GM18498 (cell line): ENCODE measurements around the gene C1orf94.
"Not testable (repeated sequence)": the region's sequence is repeated elsewhere in the genome, so short reads cannot be mapped to it uniquely, and the experiment has no call there.

ENCODE experiments used
- ATAC-seq: cut with Tn5 transposase; IDR thresholded peaks from one replicate; pipeline ENCODE4 v1.9.1; 2021; ENCODE audit warnings: mild to moderate bottlenecking, moderate library complexity; ENCODE audit not compliant: unreplicated experiment

The C1orf94 gene

DNA sequence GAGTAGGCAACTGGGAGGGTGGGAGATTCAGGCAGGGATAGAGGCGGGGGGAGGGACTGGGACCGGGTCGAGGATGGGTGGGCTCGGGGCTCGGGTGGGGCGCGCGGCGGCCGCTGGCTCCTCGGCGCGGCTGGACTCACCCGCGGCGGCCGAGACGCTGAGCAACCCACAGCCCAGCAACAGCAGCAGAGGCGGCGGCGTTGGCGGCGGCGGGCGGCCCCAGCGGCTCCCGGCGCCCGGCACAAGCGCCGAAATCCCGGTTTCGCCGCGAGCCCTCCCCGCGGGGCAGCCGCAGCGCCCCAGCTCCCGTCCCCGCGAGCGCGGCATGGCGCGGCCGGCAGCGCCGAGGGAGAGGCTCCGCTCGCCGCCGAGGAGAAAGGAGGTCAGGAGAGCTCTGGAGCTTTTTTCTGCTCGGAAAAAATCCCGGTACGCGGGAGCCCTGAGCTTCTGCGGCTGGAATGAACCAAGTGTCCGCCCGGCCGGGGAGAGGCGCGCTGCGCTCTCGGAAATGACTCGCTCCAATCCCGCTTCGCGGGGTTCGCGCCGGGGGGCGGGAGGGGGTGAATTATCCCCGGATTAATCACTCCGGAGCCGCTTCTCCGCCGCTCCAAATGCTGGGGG, 11.8 kb upstream of the C1orf94 start, which contains the start of gene CSMD2:
TSS of gene CSMD2 (minus strand) at position 460 of the 621 bp plus-strand sequence. CDS start at position 327, 133 bp downstream.
- ATAC-seq, result no peak

DNA sequence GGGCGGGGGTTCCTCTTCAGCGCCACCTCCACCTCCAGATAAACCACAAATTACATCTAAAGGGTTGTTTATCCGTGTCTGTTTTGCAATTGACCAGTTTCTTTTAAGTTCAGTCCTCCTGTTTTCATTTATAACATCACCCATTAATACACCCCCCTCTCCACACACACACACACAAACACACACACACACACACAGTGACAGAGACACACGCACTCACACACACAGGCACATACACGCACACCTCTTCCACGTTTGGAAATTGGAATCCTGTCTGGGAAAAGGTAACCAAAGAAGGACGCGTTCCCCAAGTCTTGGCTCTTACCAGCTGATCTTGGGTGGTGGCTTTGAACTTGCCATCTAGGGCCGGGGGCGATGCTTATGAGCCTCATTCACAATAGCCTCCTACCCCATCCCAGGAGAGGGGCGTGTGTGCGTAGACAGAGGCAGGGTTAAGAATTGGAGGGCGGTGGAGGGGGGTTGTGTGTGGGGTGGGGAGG, 11.2 kb upstream of the C1orf94 start:
- ATAC-seq, result no peak

DNA sequence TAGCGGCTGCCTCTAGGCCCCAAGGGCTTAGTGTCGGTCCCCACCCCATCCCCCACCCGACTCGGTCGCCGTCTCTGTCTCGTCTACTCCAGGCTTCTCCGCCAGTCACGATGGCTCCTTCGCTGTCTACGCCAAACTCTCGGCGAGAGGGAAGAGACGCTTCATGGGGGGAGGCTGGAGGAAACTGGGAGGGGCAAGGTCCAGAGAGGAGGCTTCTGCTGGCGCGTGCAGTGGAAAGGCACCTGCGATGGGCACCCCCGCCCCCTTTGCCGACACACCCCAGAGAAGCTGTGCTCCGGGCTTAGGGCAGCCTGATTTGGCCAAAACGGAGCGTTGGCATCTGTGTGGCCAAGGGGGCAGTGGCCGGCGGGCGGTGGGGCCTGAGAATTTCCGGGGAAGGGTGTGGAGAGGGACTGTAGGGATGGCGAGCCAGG, 10.5 kb upstream of the C1orf94 start:
- ATAC-seq, result no peak

DNA sequence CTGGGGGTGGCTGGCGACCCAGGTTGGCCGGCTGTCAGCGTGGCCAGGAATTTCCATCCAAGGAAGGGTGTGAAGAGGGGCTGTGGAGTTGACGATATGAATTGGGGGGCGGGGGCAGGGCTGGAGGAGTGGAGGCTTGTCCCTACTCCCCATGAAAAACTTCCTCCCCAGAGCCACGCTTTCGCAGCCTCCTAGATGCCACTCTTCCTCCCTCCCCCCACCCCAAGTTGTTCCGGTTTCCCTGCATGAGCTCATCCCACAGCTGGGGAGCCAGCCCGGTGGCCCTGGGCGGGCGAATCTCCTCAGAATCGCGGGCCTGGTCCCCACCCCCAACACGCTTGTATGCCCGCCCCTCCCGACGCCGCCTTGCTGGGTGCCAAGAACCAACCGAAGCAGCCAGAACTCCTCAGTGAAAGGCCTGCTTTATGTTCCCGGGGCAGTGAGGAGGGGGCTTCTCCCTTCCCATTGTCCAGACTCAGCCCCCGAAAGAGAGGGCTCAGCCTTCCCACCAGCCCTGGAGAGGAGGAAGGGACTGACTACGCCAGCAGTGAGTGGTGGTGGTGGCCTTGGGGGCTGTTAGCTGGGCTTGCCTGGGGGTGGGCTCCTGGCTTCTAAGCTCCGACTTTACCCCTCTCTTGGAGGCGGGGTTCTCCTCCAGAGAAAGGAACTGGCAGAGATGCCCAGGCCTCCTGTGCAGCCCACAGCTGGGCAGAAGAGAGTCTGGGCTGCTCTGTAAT, 9.9 kb upstream of the C1orf94 start:
- ATAC-seq, result no peak

DNA sequence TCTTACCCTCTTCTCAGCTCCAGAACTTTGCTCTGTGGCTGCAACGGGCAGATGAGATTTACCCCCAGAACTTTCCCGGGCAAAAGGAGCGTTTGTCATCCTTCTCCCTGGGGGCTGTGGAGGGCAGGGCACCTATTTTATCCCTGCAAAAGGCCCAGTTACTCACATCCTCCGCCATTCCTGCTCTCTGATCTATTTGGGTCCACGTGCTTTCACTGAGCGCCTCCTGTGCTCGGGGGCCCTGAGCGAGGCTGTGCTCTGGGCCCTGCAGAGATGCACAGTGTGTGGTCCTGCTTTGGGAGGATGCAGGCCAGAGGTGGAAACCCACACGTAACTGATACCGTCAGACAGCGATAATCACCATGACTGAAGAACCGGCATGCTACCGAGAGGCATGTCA, 9.3 kb upstream of the C1orf94 start:
- no peak for ATAC-seq

DNA sequence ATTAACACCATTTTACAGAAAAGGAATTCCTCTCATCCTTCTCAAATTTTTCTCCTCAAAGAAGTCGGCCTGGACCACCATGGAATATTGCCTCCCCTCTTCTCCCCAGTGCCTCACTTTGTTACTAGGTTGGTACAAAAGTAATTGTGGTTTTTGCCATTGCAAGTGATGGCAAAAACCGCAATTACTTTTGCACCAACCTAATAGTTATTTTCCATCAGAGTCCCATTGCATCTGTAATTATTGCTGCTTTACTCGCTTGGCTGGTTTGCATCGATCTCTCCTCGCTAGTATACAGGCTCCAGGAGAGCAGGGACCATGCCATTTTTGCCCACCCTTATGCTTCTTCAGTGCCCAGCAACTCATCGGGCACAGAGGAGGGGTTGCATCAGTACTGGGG, 963 bp upstream of the C1orf94 start:
- ATAC-seq, result no peak

DNA sequence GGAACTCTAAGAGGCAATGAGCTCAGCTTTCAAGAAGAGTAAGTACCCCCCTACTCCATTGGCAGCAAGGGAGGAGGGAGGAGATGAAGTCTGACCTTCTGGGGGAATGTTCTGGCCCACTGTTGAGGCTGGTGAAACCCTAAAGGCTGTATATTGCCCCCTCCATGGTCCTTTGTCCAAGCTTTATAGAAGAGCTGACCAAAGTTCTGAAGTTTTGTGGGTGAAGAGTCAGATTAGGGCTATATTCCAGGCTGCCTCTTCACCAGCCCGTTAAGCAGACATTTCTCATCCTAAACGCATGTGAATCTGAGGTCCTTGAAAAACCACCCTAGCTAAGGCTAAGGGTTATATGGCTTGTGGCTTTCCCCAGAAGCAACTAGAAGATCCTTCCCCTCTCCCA, 1.4 kb downstream of the C1orf94 start:
- no peak for ATAC-seq

DNA sequence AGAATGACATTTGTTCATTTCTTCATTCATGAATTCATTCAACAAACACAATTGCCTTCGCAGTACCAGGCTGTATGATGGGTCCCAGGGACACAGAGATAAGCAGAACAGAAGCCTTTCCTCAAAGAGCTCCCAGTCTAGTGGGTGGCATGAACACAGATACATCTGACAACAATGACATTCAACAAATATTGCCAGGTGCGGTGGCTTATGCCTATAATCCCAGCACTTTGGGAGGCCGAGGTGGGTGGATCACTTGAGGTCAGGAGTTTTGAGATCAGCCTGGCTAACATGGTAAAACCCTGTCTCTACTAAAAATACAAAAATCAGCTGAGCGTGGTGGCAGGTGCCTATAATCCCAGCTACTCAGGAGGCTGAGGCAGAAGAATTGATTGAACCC, 6.7 kb downstream of the C1orf94 start:
- not testable (repeated sequence) for ATAC-seq

DNA sequence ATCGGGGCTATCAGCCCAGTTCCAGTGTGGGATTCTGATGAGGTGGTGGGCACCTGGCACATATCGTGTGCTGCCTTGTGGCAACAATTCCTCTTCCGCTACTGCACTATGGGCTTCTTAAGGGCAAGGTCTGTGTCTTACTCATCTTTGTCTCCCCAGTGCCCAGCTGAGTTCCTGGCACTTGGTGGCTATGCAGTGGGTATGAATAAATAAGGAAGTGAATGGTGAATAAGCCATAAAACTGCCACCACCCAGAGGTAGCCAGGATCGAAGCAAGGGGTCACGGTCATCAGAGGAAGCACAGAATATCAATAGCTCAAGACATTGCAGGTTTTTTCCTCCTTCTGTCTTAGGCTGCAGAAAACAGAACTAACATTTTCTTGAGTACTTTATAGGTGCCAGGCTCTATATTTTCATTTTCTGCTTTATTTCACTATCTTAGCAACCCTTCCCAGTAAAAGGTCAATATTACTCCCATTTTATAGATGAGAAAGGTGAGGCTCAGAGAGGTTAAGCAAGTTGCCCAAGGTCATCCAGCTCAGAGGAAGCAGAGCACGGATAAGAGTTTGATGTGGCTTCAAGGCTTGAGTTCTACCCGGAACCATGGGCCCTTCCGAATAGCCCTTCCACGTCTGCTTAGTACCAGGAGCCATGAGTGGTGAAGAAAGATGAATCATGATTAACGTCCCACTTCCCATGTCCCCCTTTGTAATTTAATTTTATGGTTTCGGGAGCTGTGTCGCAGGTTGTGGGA, 10.2 kb downstream of the C1orf94 start:
- no peak for ATAC-seq

DNA sequence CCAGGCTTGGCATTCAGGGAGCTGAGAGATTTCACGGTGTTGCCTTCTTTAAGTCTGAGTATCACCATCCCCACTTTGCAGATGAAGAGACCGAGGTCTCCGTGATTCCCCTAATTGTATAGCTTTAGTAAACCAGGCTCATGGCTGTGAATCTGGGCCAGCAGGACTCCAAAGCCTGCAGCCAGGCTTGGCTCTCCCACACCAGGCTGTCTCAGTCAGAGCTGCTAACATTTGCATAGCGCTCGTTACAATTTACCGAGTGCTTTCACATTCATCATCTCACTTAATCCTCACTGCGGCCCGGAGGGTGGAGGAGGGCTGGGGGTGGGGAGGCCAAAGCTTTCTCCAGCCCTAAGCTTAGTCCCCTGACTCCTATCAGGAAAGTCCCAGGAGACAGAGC, 11.7 kb downstream of the C1orf94 start:
- no peak for ATAC-seq

DNA sequence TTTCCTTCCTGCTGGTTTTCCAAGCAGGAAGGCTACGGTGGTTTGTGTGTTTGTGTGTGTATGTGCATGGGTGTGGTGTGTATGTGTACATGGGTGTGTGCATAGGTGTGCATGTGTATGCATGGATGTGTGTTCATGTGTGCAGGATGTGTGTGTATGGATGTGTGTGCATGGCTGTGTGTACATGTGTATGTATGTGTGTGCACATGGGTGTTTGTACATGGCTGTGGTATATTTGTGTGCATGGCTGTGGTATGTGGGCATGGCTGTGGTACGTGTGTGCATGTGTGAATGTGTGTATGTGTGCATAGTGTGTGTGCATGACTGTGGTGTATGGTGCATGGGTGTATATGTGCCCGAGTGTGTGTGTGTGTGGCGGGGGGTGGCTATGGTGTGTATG, 12.3 kb downstream of the C1orf94 start:
- ATAC-seq, result no peak

DNA sequence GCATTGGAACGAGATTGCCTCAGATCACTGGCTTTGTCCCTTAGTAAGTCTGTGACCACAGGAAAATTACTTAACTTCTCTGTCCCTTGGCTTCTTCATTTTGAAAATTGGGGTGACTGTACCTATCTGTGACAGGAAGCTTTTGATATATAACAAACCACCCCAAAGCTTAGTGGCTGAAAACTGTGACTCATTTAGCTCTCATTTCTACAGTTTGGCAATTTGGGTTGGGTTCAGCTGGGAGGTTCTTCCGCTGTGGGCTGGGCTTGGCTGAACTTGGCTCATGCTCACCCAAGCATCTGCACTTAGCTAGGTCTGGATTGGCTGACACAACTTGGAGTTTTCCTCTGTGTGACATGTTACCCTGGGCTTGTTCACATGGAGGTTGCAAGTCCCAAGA, 14.0 kb downstream of the C1orf94 start:
- no peak for ATAC-seq

DNA sequence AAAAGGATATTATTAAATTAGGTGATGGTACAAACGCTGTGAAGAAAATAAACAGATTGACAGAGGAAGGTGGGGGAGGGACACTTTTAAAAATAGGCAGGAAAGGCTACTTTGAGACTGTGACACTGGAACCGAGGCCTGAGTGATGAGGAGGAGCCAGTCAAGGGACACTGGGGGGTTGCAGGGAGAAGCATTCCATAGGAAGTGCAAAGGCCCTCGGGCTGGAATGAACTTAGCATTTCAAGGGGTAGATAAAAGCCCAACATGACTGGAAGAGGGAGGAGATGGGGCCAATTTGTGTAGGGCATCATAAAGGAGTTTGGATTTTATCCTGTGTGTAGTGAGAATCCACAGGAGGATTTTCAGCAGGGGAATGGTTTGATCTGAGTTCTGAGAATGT, 15.9 kb downstream of the C1orf94 start:
- ATAC-seq, result no peak

DNA sequence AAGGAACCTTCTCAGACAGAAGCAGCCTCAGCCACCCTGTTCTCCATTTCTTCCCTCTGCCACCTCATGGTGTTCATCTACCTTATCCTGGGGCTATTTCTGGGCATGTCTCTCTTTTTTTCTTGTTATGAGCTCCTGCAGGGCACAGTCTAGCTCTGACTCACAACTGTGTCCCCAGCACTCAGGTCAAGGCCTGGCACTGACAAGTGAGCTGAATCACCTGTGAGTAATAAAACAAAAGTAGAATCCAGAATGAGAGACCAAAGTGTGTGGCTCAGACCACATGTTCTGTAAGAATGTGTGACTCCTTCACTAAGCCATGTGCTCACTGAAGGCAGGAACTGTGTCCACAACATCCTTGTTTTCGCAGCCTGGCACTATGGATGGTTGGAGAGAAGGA, 23.2 kb downstream of the C1orf94 start:
- no peak for ATAC-seq

DNA sequence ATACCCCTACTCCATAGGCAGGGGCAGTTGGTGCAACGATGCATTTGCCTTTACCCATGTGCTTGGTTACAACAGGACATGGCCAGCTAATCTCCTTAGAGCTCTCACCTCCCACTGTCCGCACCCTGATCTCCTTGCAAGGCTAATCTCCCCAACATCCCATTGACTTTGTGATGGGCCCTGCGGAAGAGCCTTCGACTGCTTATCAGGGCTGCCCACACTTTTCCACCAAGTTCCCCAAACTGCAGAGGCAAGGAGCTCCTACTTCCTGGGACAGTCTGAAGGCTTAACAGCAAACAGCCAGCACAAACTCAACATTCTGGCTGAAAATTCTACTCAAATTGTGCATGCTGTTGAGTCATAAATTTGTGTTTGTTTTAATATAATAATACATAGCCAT, 36.0 kb downstream of the C1orf94 start:
- no peak for ATAC-seq

DNA sequence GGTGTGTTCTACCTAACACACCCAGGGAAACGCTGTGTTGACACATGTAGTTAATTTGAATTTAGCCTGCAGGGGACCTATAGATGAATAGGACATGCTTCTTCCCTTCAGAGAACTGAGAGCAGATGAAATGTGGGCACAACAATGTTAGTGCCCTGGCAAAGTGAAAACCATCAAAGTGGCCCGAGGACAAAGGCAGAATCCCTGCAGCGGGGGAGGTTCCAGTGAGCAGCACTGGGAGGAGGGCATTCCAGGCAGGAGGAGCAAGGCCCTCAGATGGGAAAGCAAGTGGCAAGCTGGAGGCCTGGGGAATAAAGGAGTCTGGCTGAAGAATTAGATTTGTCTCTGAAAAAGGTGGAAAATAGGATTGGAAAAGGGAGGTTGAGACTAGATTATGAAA, 37.2 kb downstream of the C1orf94 start:
- no peak for ATAC-seq

DNA sequence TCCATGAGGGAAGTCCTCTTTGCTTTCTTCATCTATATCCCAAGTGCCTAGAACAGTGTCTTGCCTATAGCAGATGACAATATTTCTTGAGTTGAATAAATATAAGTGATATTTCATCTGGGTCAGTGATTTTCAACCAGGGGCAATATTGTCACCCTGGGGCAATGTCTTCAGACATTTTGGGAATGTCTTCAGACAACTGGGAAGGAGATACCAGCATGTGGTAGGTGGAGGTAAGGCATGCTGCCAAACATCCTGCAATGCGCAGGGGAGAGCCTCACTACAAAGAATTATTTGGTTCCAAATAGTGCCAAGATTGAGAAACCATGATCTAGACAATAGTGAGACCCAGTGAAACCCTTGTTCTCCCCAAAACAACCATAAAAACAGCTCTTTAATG, 54.7 kb downstream of the C1orf94 start:
- ATAC-seq, result no peak

DNA sequence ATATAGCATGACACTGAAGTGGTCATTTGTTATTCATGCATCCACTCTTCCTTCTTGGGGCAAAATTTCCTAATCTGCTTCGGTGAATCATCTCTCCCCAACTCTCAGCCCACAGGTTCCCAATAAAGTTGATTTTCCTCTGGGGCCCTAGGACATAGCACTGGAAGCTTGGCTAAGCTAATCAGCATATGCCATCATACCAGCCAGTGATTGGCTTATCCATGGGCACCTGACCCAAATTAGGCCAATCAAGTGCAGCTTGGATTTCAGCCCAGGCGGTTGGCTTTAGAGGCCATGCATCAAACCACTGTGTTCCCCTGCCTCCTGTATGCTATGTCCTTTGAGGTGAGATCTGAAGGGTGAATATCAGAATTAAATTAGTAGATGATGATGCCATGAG, 58.9 kb downstream of the C1orf94 start:
- no peak for ATAC-seq

DNA sequence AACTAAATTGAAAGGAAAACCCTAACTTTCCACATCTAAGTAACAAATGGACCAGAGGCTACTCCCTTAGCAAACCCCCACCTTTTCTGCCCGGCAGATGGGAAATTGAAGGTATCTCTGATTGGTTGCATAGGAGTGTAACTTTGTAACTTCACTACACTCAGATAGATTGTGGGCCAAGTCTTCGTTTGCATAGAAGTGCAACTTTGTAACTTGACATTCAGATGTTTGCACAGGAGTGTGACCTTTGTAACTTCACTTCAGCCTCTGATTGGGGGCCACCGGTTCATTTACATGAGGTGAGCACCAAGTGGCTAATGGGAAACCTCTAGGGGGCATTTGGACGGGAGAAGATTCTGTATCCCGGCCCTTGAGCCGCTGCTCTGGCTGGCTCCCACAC, 59.4 kb downstream of the C1orf94 start:
- ATAC-seq, result no peak

DNA sequence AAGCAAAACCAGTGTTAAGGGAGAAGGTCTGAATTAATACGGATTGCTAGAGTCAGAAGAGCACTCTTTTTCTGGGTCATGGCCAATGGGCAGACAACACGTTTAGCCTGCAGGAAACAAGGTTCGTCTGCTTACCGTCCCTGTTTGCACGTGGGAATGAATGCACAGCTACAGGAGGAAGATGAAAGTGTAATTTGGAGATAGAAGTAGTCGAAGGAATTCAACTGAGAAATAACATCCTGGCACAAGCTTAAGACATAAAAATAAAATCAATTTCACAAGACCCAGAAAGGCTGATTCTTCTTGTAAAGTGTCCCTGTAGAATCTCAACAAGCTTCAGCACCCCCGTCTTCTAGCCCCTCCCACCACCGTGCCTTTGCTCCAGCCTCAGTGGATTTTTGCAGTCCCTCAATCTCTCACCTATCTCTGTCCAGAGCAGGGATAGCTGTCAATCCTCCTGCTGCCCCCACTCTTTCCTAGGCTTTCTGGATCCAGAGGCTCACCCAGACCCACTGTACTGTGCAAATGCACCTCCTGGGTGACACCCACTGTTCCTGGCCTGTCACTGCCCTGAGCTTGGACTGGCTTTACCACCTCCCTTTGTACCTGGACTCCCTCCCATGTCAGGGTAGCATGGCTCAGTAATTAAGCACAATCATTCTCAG, 60.6 kb downstream of the C1orf94 start:
- ATAC-seq, result no peak

DNA sequence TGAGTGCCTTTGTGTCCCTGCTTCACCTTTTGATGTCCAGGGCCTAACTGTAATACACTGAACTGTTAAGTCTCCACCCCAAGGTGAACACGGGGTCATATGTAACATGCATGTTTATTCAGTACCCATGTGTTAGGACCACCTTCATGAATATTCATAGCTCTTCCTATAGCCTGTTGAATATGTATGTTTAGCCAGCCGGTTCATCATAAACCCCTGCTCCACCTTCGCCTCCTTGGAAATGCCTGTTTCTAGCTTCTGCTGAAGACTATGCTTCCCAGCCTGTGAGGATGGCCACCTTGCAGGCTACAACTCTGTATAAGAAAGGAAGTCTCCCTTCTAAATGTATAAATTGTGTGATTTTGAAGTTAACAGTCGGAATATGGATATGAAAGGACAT, 69.3 kb downstream of the C1orf94 start:
- ATAC-seq, result no peak
